ENCODE measurements around the gene TLR9.

Gene TLR9

DNA sequence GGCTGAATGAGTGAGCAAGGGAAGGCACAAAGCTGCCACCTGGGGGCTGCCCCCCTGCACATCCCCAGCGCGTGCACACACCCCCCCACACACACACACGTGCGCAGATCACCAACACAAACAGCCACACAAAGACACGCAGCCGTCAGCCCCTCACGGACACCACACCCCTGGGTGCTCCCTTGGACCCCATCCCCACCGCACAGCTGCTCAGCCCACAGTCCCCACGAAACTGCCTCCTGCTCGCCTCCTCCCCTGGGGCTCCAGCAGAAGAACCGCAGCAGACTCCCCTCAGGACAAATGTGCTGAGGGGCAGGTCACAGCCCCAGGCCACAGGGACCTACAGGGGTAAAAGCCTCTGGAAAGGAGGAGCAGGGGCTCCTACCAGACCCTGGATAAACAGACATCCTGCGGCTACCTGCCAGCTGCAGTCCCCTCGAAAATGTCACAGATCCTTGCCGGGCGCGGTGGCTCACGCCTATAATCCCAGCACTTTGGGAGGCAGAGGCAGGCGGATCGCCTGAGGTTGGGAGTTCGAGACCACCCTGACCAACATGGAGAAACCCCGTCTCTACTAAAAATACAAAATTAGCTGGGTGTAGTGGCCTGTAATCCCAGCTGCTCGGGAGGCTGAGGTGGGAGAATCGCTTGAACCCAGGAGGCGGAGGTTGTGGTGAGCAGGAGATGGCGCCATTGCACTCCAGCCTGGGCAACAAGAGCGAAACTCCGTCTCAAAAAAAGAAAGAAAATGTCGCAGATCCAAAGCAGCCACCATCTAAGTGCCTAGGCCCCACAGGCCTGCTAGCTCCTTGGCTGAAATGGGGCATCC is 7.0 kb upstream of the TLR9 start:
- no peak for DNase-seq

DNA sequence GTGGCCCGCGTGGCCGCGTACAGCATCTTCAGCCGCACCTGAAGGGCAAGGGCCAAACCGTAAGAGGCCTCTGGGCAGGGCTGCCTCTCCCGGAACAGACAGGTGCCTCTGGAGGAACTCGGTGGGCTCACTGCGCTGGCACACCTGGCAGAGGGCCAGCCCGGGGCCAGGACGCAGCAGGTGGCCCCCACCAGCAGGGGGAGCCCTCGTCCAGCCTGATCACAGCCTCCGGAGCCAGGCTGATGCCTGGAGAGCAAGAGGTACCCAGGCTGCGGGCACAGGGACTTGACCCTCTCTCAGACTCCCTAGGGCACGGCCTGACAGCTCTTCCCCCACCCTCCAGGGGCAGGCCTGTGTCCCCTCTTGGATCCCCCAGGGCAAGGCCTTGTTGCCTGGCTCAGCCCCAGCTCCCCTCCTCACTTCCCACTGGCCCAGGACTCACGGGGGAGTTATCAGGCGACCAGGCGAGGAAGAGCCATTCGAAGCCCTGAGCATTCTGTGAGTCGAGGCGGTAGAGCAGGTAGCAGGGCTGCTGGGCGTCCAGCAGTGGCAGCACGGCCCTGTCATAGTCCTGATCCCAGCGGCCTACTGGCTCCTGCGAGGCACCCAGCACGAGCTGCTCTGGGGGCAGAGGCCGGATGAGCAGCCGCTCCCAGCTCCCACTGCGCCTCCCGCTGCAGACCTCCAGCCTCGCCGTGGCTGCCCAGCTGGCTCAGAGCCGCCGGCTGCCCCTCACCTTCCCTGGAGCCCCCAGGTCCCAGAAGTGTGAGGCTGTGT is 6.2 kb upstream of the TLR9 start:
- DNase-seq, result no peak

DNA sequence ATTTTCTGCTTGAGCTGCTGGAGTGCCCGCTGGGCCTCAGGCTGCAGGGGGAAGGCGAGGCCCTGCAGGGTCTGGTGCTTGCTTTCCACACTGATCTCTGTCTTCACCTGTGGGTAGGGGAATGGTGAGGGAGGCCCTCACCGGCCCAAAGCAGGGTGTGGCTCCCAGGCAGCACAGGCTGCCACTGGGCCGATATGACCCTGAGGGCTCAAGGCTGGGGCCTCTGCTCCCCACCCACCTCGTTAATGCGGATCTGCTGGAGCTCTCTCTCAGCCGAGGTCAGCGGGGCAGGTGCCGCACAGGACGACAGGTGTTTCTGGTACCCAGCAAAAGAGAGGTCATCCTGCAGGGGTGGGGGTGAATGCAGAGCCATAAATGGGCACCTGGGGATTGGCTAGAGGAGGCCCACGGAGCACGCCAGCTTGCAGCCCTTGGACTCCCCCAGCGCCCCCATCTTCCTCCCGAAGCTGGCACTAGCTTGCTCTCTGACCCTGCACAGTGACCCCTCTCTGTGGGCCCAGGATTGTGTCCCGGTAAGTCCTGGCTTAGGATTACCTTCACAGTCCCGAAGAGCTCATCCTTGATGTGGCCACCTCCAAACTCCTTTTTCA is 5.5 kb upstream of the TLR9 start:
- no peak for DNase-seq

DNA sequence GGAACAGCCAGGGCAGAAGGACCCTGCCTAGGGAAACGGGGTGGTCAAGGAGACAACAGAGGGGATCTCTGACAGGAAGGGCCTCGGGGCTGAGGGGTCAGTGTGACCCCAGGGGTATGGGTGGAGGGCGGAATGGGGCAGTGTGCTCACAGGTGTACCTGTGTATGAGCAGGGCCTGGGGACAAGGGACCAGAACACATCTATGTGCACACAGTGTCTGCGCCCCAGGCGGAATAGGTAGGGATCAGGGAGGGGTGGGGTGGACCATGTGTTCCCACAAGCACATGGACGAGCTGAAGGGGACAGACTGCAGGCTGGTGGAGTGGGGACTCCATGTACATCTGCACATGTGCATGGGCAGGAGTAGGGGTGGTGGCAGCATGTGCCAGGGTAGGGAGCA is 5.0 kb upstream of the TLR9 start:
- DNase-seq, result no peak

DNA sequence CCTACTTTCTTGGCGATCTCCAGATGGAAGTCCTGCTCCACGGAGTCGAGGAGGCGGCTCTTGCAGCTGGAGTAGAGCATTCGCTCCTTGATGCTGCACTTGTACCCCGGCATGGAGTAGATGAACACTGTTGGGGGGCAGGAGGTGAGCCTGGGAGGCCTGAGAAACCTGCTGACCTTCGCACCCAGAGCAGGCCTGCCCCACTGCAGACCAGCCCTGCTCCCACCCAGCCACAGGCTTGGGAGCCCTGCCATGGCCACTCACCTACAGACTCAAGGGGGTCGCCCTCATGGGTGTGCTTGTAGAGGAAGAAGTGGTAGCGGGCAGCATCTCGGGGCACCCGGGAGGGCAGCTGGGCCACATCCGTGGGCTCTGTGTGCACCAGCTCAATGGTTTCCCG is 4.2 kb upstream of the TLR9 start:
- DNase-seq, result no peak

DNA sequence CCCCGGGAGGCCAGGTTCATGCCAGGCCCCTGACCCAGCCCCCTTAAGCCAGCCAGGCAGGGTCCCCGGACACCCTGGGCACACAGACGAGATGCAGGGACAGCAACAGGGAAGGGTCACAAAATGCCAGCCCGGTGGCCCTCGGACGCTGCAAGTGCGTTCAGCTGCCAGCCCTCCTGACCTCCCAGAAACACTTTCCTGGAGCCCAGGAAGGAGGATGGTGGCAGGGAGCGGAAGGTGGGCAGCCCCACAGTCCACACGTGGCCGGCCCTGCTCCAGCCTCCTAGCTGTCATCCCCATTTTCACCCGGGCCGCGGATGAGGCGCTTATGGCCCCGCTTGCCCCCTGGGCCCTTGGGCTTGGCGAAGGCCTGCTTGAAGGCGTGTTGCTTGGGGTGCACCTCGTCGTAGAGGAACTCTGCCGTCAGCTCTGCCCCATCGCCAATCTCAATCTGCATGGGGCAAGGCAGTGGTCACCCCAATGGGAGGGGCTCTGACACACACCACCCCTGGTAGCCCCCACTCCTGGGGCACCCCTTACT is 3.4 kb upstream of the TLR9 start:
- DNase-seq, result no peak

DNA sequence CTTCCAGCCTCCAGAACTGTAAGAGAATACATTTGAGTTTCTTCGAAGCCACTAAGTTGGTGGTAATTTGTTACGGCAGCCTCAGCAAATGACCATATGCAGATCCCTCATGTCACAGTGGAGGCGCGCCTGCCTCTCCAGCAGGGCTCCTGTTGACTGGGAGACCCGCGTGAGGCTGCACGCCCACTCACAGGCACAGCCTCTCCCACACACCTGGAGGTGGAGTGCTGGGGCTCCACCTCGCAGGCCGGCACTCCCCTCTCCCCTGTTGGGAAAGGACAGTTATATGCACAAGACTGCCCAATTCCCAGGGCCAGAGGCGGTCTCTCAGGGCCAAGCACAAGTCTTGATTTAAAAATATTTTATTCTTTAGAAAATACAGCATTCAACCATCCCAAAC is 2.8 kb upstream of the TLR9 start:
- no peak for DNase-seq

DNA sequence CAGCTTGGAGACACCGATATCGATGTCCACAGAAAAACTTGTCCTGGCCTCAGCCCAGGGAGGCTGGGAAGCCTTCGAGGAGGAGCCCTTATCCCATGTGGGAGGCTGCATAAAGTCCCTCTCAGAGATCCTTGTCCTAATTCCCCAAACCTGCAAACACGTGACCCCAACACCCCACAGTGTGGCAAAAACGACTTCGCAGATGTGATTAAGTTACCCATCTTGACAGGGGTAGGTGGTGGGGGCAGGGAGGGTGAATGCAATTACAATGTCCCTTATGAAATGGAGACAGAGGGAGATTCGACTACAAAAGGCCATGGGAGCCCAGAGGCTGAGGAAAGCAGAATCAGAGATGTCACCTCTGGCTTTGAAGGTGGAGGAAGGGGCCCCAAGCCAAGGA is 2.3 kb upstream of the TLR9 start:
- DNase-seq, result no peak

DNA sequence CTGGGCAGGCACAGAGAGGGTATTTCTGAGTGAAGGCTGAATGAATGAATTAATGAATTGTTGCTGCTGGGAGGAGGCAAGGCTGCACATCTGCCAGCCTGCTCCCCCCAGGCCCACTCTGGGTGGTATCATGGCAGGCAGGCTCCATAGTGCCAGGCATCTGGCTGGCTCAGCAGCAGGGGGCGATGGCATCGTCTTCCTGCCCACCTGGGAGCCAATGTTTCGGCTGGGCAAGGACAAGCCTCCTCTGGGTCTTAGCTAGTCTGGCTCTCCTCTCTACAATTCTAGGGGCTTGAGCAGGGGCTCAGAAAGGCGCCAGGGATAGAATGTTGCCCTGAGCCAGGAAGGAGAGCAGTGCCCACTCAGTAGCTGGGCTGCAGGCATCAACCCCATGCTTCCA is 1.7 kb upstream of the TLR9 start:
- no peak for DNase-seq

DNA sequence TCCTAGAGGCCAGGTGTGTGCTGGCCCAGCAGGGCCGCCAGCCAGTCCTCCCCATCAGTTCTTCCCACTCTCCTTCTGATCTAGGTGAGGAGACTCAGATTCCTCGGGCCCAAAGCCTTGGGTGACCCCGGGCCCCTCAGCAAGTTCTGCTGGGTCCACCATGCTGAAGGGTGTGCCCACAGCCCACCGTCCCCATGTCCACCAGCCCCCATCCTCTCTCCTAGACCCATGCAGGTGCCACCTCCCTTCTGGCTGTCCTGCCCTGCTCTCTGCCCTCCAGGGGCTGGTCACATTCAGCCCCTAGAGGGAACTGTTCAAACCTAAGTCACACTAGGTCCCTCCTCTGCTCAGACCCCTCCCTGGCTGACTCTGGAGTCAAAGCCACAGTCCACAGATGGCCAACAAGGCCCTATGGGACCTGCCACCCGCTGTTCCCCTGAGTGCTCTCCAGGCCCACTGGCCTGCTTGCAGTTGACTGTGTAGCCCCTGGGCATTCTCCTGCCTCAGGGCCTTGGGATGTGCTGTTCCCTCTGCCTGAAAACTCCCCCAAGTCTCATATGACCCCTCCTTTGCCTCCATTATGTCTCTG is 878 bp upstream of the TLR9 start:
- DNase-seq, result no peak

DNA sequence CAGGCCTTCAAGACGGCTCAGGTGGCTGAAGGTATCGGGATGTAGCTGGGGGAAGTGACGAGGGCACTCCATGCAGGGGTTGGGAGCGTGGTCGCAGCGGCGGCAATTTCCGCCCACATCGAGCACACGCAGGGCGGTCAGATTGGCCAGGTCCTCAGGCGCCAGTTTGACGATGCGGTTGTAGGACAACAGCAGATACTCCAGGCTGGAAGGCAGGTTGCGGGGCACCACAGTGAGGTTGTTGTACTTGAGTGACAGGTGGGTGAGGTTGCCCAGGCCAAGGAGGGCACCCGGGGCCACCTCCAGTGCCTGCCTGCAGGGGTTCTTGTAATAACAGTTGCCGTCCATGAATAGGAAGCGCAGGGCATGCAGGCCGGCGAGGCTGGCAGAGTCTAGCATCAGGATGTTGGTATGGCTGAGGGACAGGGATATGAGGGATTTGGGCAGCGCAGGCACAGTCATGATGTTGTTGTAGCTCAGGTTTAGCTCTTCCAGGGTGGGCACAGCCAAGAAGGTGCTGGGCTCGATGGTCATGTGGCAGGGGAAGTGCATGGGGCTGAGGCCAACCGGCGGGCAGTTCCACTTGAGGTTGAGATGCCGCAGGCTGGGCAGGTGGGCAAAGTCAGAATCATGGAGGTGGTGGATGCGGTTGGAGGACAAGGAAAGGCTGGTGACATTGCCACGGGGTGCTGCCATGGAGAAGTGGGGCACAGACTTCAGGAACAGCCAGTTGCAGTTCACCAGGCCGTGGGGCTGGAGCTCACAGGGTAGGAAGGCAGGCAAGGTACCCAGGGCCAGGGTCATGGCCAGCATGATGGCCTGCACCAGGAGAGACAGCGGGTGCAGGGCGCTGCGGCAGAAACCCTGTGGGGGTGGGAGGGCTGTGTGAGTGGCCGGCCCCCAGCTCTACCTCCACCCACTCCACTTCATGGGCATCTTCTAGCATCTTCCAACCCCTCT is 1.7 kb downstream of the TLR9 start:
- no peak for DNase-seq

DNA sequence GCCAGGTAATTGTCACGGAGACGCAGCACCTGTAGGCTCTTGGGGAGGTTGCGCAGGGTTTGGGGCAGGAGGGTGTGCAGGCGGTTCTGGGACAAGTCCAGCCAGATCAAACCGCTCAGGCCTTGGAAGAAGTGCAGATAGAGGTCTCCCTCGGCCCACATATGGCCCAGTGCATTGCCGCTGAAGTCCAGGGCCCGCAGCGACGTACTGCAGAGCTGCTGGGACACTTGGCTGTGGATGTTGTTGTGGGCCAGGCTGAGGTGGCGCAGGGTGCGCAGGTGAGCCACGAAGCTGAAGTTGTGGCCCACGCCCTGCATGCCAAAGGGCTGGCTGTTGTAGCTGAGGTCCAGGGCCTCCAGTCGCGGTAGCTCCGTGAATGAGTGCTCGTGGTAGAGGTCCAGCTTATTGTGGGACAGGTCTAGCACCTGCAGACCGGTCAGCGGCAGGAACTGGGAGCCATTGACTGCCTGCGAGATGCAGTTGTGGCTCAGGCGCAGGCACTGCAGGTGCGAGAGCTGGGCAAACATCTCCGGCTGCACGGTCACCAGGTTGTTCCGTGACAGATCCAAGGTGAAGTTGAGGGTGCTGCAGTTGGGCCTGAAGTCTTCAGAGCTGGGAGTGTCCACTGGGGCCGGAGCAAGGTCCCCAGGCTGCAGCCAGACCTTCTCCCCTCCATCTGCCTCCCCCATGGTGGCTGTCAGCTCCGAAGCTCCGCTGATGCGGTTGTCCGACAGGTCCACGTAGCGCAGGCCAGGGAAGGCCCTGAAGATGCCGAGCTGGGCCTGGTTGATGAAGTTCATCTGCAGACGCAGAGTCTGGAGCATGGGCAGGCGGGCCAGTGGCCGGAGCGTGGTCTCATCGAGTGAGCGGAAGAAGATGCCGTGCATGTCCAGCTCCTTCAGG is 2.9 kb downstream of the TLR9 start:
- no peak for DNase-seq

DNA sequence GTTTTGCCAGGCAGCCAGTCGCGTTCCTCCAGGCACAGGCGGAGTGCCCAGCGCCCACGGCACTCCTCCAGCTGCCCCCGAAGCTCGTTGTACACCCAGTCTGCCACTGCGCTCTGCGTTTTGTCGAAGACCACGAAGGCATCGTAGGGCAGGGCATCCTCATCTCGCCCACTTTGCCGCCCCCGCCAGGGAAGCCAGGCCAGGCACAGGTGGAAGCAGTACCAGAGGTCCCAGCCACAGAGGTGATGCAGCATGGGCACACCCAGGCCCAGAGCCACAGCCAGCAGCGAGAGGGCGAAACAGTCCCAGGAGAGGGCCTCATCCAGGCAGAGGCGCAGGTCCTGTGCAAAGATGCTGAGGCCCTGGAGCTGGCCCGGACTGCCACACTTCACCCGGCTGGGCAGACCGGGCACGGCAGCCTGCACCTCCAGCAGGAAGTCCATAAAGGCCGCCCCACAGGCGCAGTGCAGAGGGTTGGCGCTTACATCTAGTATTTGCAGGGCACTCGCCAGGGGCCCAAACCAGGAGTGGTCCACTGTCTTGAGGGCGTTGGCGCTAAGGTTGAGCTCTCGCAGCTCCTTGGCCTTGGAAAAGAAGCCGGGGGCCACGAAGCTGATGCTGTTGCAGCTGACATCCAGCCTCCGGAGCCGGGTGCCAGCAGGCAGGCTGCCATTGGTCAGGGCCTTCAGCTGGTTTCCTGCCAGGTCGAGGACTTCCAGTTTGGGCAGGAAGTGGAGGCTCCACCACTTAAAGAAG is 3.7 kb downstream of the TLR9 start:
- no peak for DNase-seq

DNA sequence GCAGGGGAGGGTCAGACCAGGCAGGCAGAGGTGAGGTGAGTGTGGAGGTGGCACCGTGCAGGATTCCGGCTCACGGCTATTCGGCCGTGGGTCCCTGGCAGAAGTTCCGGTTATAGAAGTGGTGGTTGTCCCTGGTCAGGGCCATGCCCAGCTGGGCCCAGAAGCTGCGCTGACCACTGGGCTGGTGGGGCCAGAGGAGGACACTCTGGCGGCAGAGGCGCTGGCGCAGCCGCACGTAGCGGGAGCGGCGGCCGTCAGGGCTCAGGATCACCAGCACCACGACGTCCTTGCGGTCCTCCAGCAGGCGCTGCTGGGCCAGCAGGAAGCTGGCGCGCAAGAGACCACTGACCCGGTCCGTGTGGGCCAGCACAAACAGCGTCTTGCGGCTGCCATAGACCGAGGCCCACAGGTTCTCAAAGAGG is 4.3 kb downstream of the TLR9 start:
- no peak for DNase-seq

DNA sequence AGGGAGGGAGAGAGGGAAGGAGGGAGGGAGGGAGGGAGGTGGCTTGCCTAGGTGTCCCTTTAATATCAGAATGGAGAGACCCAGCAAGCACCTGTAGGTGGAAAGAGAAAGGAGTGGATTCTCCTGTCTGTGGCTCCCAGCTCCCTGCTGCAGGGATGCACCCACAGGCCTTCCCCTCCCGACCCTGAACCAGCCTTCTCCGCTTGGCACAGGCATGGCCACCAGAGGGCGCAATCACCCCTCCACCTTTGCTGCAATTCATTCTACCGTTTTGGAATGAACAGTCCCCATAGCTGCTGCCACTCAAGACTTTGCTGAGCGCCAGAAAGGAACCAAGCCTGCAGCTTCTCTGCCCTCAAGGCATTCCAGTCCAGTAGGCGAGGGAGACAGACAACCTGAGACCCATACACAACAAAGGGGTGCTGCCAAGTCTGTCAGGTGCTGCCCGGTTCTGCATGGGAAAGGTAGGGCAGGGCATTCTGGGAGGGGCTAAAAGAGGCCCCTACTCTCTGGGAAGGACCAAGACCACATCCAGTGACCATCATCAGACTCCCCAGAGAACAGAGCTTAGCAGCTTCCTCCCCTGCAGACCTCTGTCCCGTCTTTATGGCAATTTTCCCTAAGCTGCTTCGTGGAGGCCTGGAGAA is 4.9 kb downstream of the TLR9 start:
- DNase-seq, result peak; percentile 47

DNA sequence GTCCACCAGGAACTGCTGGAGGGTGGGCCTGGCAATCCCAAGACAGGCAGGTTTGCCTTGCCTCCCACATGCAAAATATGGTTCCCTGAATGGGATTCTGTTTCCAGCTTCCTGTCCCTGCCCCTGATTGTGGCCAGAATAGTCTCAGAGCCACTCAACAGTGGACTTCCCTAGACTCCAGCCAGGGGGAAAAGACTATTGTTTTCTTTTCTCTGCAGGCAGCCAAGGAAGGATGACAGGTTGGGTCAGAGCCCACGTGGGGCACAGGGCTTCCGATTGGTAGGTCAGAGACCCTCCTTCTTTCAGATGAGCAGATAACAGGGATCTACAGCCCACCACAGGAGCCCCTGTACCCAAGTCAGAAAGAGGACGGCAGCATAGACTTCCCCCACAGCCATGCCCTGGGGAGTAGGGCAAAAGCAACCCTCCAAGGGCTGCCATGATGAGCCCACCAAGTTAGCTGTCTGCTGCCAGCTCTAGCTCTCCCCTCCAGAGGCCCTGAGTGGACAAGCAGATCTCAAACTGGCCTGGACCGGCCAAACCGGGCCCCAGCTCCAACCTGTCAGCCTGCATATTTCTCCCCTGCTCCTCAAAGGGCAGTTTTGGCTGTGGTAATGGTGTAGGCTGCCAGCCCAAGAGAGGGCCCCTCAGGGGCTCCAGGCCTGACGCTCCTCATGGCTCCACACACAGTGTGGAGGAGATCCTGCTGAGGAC is 6.4 kb downstream of the TLR9 start:
- DNase-seq, result no peak

DNA sequence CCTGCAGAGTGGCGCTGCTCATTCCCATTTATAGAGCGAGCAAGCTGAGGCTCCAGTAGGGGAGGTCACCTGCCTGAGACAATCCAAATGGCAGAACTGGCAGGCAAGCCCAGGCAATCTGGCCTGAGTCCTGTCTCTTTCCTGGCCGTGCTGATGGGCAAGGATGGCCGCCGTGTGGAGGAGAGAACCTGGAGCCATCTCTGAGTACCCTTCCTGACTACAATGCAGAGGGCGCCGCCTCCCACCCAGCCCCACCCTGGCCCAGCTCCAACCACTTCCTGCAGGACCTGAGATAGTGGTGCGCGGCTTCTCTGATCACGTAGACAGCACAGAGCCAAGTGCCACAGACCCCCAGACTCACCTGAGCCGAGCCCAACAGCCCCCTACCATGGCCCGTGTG is 7.0 kb downstream of the TLR9 start:
- DNase-seq, result no peak

DNA sequence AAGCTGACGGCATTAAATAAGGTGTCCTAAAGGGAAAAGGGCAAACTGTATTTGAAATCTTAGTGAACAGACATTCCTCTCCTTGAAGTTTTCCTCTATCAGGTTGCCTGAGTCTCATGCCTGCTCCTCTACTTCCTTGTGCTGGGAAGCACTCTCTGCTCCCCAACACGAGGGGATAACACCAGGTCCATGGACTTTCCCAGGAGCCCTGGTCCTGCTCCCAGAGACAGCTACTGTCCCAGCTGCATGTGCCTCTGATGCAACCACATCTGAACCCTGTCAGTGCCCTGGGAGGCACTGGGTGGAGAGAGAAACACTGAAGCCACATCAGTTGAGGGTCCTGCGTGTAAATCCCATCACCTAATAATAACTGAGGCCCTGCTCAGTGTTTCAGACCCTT is 7.4 kb downstream of the TLR9 start:
- no peak for DNase-seq

DNA sequence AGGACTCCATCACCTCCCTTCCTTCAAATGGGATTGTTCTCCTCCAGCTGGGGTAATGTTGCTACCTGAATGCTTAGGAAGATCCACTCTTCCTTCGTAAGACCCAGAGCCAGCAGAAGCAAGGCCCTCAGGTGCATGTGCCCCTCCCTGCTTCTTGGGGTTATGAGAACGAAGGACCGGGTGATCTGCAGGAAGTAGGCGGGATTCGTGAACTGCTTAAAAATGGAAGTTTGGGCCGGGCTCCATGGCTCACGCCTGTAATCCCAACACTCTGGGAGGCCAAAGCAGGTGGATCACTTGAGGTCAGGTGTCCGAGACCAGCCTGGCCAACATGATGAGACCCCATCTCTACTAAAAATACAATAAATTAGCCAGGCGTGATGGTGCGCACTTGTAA is 8.0 kb downstream of the TLR9 start:
- DNase-seq, result no peak

All from SHP77 treated with DMSO at 0.1 percent for 48 hours (cell line).